Immature natural killer cell (primary cell): Measurements from ENCODE around the gene FH. TPM values are rescaled to one million over a fixed set of nuclear protein-coding genes. Genes with fewer than 3 reads are reported as not detected.

ENCODE experiments used
- DNase-seq, 3 donors: peaks; one replicate each; pipeline ENCODE4 v3.0.0; 2022; ENCODE audit warnings: mixed read lengths in 1 of 3
- H3K27ac Mint-ChIP-seq, 6 donors: one replicate each; pipeline ENCODE4 v1.8.0; 2020; ENCODE audit warnings: mixed read lengths in 6 of 6, mild to moderate bottlenecking in 5 of 6, inconsistent platforms in 4 of 6, moderate library complexity in 3 of 6
- H3K27me3 Mint-ChIP-seq, 3 donors: one replicate each; pipeline ENCODE4 v1.8.0; 2020 to 2021; ENCODE audit warnings: low read depth in 3 of 3, mild to moderate bottlenecking in 3 of 3, mixed read lengths in 3 of 3, moderate library complexity in 3 of 3, inconsistent platforms in 1 of 3
- H3K36me3 Mint-ChIP-seq, 3 donors: one replicate each; pipeline ENCODE4 v1.8.0; 2020; ENCODE audit warnings: mixed read lengths in 3 of 3, inconsistent platforms in 2 of 3, mild to moderate bottlenecking in 2 of 3
- H3K4me1 Mint-ChIP-seq, 2 donors: one replicate each; pipeline ENCODE4 v1.8.0; 2020; ENCODE audit warnings: inconsistent platforms in 2 of 2, mild to moderate bottlenecking in 2 of 2, mixed read lengths in 2 of 2, moderate library complexity in 1 of 2
- H3K4me3 Mint-ChIP-seq, 5 donors: one replicate each; pipeline ENCODE4 v1.8.0; 2020; ENCODE audit warnings: mild to moderate bottlenecking in 5 of 5, mixed read lengths in 5 of 5, inconsistent platforms in 3 of 5, moderate library complexity in 3 of 5
- H3K9me3 Mint-ChIP-seq, 6 donors: one replicate each; pipeline ENCODE4 v1.8.0; 2020; ENCODE audit warnings: mild to moderate bottlenecking in 6 of 6, mixed read lengths in 6 of 6, inconsistent platforms in 4 of 6, moderate library complexity in 3 of 6
- polyA plus RNA-seq, 3 donors: library from polyadenylated mRNA; unstranded; fragments of 300-500 nt; fragmentation: Illumina TruSeq; gene quantifications; one replicate each; pipeline ENCODE4 v1.2.3, GENCODE V29; 2021

Gene FH
- polyA plus RNA-seq: 10 to 100 TPM; 27.8 to 33.4 (median 28.5) TPM

- Mint-ChIP-seq H3K4me1 (peaks cover 13 to 26% of the 10 kb centered on the region in 2 donors), H3K27ac (peak within 1 kb of the TSS; percentile 64 to 88 (median 80))
These were observed at the start of gene FH for GRCh38 chr1:241519308-241520079. FH (minus strand) TSS chr1:241519755; CDS start chr1:241519722, 33 bp downstream.

GRCh38 chr1:241560849-241561187 lies 41.3 kb upstream of the FH start:
- no peak for DNase-seq
- peaks cover 0 to 6% (median 3%) of the 10 kb centered on the region in 3 donors for H3K27me3 Mint-ChIP-seq
- H3K36me3 Mint-ChIP-seq: no peaks in the 10 kb centered on the region
- H3K27ac Mint-ChIP-seq: no peak overlapping the region
- no peak overlapping the region for H3K4me3 Mint-ChIP-seq
- H3K9me3 Mint-ChIP-seq: peaks cover 0 to 2% (median 0%) of the 10 kb centered on the region in 6 donors
- no peaks in the 10 kb centered on the region for H3K4me1 Mint-ChIP-seq

More at GRCh38 chr1:241519308-241520079, at the start of gene FH:
- Mint-ChIP-seq H3K9me3 (no peaks in the 10 kb centered on the region), H3K27me3 (peaks cover 4 to 7% (median 5%) of the 10 kb centered on the region in 3 donors), H3K4me3 (peak within 1 kb of the TSS; percentile 81 to 89 (median 88)), H3K36me3 (peaks cover 0 to 4% (median 4%) of the 10 kb centered on the region in 3 donors)
- peak; percentile 90 to 93 (median 92) for DNase-seq

- H3K27me3 Mint-ChIP-seq: peaks cover 0 to 6% (median 3%) of the 10 kb centered on the region in 3 donors
- H3K4me1 Mint-ChIP-seq: no peaks in the 10 kb centered on the region
- no peak overlapping the region for H3K27ac Mint-ChIP-seq
- no peaks in the 10 kb centered on the region for H3K36me3 Mint-ChIP-seq
- no peak for DNase-seq
- no peak overlapping the region for H3K4me3 Mint-ChIP-seq
- peaks cover 0 to 2% (median 0%) of the 10 kb centered on the region in 6 donors for H3K9me3 Mint-ChIP-seq
These were observed 40.7 kb upstream of the FH start for GRCh38 chr1:241560146-241560848.

DNA sequence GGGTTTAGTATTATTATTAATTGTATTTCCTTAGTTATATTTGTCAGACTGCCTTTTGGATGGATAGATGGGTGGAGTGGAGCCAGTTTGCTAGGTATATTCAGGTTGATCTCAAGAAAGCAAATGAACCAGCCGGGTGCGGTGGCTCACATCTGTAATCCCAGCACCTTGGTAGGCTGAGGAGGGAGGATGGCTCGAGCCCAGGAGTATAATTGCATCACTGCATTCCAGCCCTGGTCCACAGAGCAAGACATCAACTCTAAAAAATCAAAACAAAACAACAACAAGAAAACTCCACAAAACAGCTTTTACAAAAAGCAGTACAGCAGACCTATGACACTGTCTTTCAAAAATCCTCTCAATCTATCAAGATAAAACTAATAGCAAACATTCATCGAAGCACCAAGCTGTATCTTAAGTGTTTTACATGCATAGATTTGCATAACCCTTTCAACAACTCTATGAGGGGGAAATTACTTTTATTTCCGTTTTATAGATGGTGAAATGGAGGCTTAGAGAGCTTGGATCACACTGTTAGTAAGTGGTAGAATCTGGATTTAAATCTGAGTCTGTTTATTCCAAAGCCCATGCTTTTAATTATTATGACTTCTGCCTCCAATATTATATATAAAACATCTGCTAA lies 38.1 kb upstream of the FH start:
- no peak overlapping the region for H3K4me3 Mint-ChIP-seq
- H3K9me3 Mint-ChIP-seq: peaks cover 0 to 2% (median 0%) of the 10 kb centered on the region in 6 donors
- peaks cover 2 to 3% of the 10 kb centered on the region in 2 donors for H3K4me1 Mint-ChIP-seq
- DNase-seq: no peak
- peaks cover 0 to 6% (median 3%) of the 10 kb centered on the region in 3 donors for H3K27me3 Mint-ChIP-seq
- H3K36me3 Mint-ChIP-seq: no peaks in the 10 kb centered on the region
- no peak overlapping the region for H3K27ac Mint-ChIP-seq

- peaks cover 0 to 2% (median 0%) of the 10 kb centered on the region in 6 donors for H3K9me3 Mint-ChIP-seq
- no peak overlapping the region for H3K27ac Mint-ChIP-seq
- H3K4me3 Mint-ChIP-seq: no peak overlapping the region
- no peak for DNase-seq
- H3K36me3 Mint-ChIP-seq: no peaks in the 10 kb centered on the region
- peaks cover 8 to 10% of the 10 kb centered on the region in 2 donors for H3K4me1 Mint-ChIP-seq
- peaks cover 0 to 7% (median 3%) of the 10 kb centered on the region in 3 donors for H3K27me3 Mint-ChIP-seq
These were observed 37.5 kb upstream of the FH start for GRCh38 chr1:241557031-241557430.

- no peaks in the 10 kb centered on the region for H3K9me3 Mint-ChIP-seq
- H3K4me1 Mint-ChIP-seq: peaks cover 17 to 20% of the 10 kb centered on the region in 2 donors
- no peak overlapping the region for H3K4me3 Mint-ChIP-seq
- H3K27ac Mint-ChIP-seq: no peak overlapping the region
- no peaks in the 10 kb centered on the region for H3K36me3 Mint-ChIP-seq
- no peak for DNase-seq
- H3K27me3 Mint-ChIP-seq: peaks cover 0 to 10% (median 4%) of the 10 kb centered on the region in 3 donors
These were observed 36.0 kb upstream of the FH start for GRCh38 chr1:241555526-241555925.

DNA sequence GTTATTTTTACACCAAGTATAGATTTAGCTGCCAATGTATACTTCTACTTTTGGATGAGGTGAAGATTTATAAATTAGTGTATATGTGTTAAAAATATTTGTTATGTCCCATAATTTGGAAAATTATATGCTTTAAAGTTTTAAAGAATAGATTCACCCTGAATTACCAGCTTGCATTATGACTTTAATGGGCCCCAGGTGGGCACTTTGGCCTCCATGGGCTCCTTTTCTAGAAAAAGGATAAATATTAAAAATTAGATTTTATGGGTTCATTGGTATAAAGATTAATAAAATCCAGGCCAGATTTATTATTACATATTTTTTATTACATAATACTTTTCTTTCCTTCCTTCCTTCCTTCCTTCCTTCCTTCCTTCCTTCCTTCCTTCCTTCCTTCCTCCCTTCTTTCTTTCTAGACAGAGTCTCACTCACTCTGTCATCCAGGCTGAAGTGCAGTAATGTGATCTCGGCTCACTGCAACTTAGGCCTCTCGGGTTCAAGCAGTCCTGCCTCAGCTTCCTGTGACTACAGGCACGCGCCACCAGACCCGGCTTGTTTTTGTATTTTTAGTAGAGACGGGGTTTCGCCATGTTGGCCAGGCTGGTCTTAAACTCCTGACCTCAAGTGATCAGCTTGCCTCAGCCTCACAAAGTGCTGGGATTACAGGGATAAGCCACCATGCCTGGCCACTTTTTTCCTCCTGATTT lies 34.5 kb upstream of the FH start:
- Mint-ChIP-seq H3K27ac (no peak overlapping the region), H3K36me3 (no peaks in the 10 kb centered on the region), H3K27me3 (peaks cover 0 to 10% (median 4%) of the 10 kb centered on the region in 3 donors), H3K9me3 (no peaks in the 10 kb centered on the region), H3K4me1 (peaks cover 17 to 20% of the 10 kb centered on the region in 2 donors), H3K4me3 (no peak overlapping the region)
- DNase-seq: no peak

GRCh38 chr1:241551759-241552638 lies 32.4 kb upstream of the FH start:
- no peaks in the 10 kb centered on the region for H3K9me3 Mint-ChIP-seq
- peak overlapping the region; percentile 81 to 97 (median 86) for H3K4me3 Mint-ChIP-seq
- H3K36me3 Mint-ChIP-seq: no peaks in the 10 kb centered on the region
- peaks cover 17 to 20% of the 10 kb centered on the region in 2 donors for H3K4me1 Mint-ChIP-seq
- peaks cover 0 to 10% (median 7%) of the 10 kb centered on the region in 3 donors for H3K27me3 Mint-ChIP-seq
- peak; percentile 18 to 35 (median 27) for DNase-seq
- peak overlapping the region; percentile 73 to 93 (median 82) for H3K27ac Mint-ChIP-seq

DNA sequence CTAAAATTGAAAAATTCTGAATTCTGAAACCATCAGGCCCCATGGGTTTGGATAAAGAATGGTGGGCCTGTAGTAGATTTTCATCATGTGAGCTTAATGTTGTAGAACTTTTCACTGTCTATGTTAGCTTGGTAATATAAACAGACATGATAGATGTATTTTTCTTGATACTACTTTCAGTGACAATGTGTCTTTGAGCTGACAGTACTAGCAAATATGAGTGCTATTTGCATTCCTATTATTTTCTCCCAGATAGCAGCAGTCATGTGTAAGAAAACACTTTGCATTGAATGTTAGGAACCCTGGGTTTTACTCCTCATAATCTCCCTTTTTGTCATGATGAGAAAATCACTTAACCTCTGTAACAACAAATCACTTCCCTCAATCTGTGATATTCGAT lies 30.8 kb upstream of the FH start:
- no peaks in the 10 kb centered on the region for H3K36me3 Mint-ChIP-seq
- H3K27me3 Mint-ChIP-seq: peaks cover 0 to 9% (median 4%) of the 10 kb centered on the region in 3 donors
- no peak overlapping the region for H3K27ac Mint-ChIP-seq
- DNase-seq: no peak
- no peaks in the 10 kb centered on the region for H3K9me3 Mint-ChIP-seq
- H3K4me1 Mint-ChIP-seq: peaks cover 17 to 20% of the 10 kb centered on the region in 2 donors
- no peak overlapping the region for H3K4me3 Mint-ChIP-seq

GRCh38 chr1:241548008-241548407 lies 28.5 kb upstream of the FH start:
- H3K9me3 Mint-ChIP-seq: no peaks in the 10 kb centered on the region
- H3K27ac Mint-ChIP-seq: no peak overlapping the region
- H3K36me3 Mint-ChIP-seq: no peaks in the 10 kb centered on the region
- peaks cover 17 to 20% of the 10 kb centered on the region in 2 donors for H3K4me1 Mint-ChIP-seq
- DNase-seq: no peak
- no peak overlapping the region for H3K4me3 Mint-ChIP-seq
- H3K27me3 Mint-ChIP-seq: peaks cover 2 to 9% (median 5%) of the 10 kb centered on the region in 3 donors

GRCh38 chr1:241542199-241542907 lies 22.8 kb upstream of the FH start:
- Mint-ChIP-seq H3K4me3 (no peak overlapping the region), H3K9me3 (no peaks in the 10 kb centered on the region), H3K36me3 (no peaks in the 10 kb centered on the region), H3K27ac (no peak overlapping the region), H3K27me3 (peaks cover 1 to 9% (median 6%) of the 10 kb centered on the region in 3 donors), H3K4me1 (no peaks in the 10 kb centered on the region)
- DNase-seq: no peak

DNA sequence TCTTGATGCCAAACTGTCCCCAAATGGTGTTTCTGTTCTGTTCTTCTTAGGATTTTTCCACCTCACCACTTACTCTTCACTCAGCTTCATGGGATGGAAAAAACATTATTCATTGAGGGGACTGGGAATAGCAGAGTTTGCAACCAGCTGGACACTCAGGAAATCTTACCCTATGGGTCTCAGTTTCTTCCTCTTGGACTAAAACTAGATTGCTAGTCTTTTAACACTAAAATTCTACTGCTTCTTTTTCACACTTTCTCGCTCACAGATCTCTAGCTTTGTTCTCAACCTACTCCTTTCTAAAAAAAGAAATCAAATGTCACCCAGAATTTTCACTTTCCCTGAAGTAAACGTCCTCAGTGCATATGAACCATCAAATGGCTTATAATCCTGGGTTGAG lies 17.4 kb upstream of the FH start:
- H3K4me3 Mint-ChIP-seq: no peak overlapping the region
- H3K36me3 Mint-ChIP-seq: no peaks in the 10 kb centered on the region
- peaks cover 0 to 3% of the 10 kb centered on the region in 2 donors for H3K4me1 Mint-ChIP-seq
- peaks cover 0 to 9% (median 7%) of the 10 kb centered on the region in 3 donors for H3K27me3 Mint-ChIP-seq
- no peak overlapping the region for H3K27ac Mint-ChIP-seq
- DNase-seq: no peak
- no peaks in the 10 kb centered on the region for H3K9me3 Mint-ChIP-seq
